Fibroblast of the aortic adventitia (primary cell): ENCODE results near the gene APOA5. TPM values are rescaled to one million over a fixed set of nuclear protein-coding genes. Genes with fewer than 3 reads are reported as not detected.
"Not testable (repeated sequence)": the region's sequence is repeated elsewhere in the genome, so short reads cannot be mapped to it uniquely, and the experiment has no call there.

ENCODE experiments used
- DNase-seq: peaks from one replicate; pipeline ENCODE4 v3.0.0-alpha.2; 2010; ENCODE audit warnings: low read depth
- H3K4me3 ChIP-seq: 2 replicates; pipeline ENCODE4 v1.5.1; 2011; ENCODE audit warnings: low read depth, mild to moderate bottlenecking, control low read depth, low read length, moderate library complexity
- total RNA-seq: library from RNA; depleted of rRNA; stranded (reverse); fragments of >200 nt; gene quantifications from 2 replicates; pipeline ENCODE4 v1.2.3, GENCODE V29; 2012; ENCODE audit warnings: low replicate concordance
- TF ChIP-seq, protein P1 (sequence below): IDR thresholded peaks from 2 replicates; pipeline ENCODE4 v1.5.1; 2011; ENCODE audit warnings: mild to moderate bottlenecking, low read length, control low read depth, inconsistent platforms; ENCODE audit not compliant: insufficient read depth

Gene APOA5
- total RNA-seq, 1 donor: not detected

DNA sequence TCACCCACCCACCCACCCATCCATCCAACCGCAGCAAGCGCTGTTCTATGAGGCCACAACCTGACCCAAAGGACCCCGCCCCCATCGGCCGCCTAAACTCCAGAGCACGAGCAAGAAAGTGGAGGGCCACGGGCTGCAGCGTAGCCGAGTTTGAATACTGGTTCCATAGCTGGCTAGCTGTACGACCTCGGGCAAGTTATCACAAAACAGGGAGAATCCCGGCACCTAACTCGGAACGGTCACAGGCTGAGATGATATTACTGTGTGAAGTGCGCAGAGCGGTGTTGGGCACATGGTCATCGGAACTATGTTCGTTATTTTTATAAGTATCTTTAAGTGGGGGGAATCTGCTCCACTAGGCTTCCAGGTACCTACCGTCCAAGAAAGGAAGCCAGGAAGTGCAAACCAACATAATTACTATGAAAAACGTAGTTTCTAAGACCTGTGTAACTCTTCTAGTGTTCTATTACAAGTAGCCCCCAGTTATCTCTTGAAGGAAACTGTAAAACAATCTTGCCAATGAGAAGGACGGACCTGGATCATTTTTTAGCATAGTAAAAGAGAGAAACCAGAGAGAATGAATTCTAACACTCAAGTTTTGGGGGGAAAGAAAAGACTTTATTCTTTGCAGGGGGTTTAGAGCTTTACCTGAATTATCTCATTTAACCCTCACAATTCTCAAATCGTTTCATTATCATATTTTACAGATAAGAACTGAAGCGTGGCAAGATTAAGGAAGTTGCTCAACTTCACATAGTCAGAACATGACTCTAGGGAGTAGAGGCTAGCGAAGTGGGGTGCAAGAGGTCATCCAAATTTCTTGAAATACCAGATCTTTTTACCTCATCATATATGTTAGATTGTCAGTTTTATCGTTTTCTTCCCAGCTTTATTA, 18.2 kb downstream of the APOA5 start:
- peak; percentile 45 for DNase-seq
- peak overlapping the region; percentile 89 for H3K4me3 ChIP-seq
- TF ChIP-seq, protein P1, sequence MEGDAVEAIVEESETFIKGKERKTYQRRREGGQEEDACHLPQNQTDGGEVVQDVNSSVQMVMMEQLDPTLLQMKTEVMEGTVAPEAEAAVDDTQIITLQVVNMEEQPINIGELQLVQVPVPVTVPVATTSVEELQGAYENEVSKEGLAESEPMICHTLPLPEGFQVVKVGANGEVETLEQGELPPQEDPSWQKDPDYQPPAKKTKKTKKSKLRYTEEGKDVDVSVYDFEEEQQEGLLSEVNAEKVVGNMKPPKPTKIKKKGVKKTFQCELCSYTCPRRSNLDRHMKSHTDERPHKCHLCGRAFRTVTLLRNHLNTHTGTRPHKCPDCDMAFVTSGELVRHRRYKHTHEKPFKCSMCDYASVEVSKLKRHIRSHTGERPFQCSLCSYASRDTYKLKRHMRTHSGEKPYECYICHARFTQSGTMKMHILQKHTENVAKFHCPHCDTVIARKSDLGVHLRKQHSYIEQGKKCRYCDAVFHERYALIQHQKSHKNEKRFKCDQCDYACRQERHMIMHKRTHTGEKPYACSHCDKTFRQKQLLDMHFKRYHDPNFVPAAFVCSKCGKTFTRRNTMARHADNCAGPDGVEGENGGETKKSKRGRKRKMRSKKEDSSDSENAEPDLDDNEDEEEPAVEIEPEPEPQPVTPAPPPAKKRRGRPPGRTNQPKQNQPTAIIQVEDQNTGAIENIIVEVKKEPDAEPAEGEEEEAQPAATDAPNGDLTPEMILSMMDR: no peak

DNA sequence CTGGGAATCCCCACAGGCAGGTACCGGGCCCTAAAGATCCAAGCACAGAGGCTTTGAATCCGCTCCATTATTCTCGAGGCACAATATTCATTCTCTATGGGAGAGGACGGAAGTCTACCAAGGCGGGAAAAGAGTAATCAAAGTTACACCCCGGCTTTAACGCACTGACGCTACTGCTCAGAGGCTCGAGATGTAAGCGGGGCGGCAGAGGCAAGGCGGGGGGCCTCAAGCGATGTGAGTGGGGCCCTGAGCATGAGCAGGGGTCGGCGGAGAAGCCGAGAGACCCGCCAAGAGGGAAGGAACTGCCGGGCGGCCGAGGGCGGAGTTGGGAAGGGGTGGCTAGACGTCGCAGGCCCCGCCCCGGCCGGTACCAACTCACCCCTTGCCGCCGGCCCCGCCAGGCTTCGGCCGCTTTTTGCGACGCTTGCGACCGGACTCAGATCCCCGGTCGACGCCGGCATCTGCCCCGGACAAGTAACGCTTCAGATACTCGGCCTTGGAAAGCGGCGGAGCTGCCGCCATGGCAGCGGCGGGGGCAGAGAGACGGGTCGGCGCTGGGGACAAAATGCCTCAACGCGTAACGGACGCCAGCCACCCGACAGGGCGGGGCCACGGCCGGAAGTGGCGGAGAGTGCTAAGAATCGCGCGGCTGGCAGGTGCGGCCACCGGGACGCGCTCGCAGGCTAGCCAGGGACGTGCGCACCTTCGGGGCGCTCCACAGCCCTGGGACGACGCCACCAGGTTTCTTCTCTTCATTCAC, 19.1 kb downstream of the APOA5 start, which contains the start of gene BUD13:
BUD13 (minus strand) TSS at position 545 of the 760 bp plus-strand sequence; CDS start at position 522, 23 bp downstream.
- TF ChIP-seq, protein P1: no peak

DNA sequence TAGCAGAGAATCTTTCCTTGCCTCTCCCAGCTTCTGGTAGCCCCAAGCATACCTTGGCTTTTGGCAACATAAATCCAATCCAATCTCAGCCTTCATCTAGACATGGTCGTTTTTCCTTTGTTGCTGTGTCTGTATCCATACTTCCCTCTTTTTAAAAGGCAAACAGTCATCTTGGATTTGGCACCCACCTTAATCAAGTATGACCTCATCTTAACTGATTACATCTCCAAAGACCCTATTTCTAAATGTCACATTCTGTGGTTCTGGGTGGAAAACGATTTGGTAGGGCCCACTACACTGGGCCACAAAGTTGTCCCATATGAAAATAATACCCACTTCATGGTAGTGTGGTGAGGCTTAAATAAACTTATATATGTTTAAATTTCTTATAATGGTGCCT, 19.7 kb downstream of the APOA5 start:
- H3K4me3 ChIP-seq: peak overlapping the region; percentile 89
- DNase-seq: no peak
- TF ChIP-seq, protein P1: no peak

More for the DNA sequence above, 19.1 kb downstream of the APOA5 start, which contains the start of gene BUD13:
- H3K4me3 ChIP-seq: peak within 1 kb of the TSS; percentile 89
- peak; percentile 73 for DNase-seq

DNA sequence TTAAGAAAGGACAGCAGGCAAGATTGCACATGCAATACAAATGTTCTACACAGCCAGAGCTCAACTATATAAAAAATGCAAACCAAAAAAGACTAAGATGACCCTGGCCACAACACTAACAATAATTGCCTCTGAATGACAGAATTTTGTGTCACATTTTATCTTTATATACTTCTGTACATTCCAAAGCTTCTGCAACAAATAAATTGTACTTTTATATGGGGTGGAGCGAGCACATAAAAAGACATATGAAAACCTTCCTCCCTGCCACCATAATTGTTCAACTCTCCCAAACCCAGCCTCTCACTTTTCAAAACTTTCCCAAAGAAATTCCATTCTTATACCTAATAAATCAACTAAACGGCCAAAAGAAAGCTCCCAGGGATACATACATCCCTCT, 29.5 kb downstream of the APOA5 start:
- DNase-seq: no peak
- TF ChIP-seq, protein P1: no peak
- no peak overlapping the region for H3K4me3 ChIP-seq

DNA sequence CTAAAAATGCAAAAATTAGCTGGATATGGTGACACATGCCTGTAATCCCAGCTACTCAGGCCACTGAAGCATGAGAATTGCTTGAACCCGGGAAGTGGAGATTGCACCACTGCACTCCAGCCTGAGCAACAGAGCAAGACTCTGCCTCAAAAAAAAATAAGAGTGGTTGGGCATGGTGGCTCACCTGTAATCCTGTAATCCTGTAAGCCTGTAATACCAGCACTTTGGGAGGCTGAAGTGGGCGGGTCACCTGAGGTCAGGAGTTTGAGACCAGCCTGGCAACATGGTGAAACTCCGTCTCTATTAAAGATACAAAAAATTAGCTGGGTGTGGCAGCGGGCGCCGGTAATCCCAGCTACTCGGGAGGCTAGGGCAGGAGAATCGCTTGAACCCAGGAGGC, 35.6 kb downstream of the APOA5 start:
- H3K4me3 ChIP-seq, DNase-seq: not testable (repeated sequence)

DNA sequence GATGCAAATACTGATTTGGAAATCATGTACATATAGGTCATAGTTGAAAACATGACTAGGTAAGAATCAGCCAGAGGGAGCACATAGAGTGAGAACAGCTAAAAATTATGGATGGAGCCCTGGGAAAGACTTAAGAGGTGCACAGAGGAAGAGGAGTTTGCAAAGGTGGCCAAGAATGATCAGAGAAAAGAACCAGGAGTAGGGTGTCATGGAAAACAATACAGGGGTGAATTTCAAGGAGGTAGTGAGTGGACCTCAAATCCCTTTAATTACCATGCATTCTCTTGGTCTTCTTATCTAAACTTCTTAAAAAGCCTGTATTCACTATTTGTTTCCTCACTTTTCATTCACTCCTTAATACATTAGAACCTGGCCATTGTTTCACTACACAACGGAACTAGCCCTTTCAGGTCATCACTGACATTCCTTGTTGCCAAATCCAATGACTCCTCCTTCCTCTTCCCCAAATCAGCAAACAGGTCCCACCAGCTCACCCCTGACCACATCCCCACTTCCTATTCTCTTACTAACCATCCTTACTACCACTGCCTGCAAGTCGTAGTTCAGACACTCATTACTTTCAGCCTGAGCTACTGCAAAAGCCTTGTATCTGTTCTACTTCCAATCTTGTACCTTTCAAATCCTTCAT, 41.5 kb downstream of the APOA5 start:
- DNase-seq: no peak
- TF ChIP-seq, protein P1: no peak
- no peak overlapping the region for H3K4me3 ChIP-seq
